Measurements from ENCODE around the gene TBX2.

TBX2 gene

DNA sequence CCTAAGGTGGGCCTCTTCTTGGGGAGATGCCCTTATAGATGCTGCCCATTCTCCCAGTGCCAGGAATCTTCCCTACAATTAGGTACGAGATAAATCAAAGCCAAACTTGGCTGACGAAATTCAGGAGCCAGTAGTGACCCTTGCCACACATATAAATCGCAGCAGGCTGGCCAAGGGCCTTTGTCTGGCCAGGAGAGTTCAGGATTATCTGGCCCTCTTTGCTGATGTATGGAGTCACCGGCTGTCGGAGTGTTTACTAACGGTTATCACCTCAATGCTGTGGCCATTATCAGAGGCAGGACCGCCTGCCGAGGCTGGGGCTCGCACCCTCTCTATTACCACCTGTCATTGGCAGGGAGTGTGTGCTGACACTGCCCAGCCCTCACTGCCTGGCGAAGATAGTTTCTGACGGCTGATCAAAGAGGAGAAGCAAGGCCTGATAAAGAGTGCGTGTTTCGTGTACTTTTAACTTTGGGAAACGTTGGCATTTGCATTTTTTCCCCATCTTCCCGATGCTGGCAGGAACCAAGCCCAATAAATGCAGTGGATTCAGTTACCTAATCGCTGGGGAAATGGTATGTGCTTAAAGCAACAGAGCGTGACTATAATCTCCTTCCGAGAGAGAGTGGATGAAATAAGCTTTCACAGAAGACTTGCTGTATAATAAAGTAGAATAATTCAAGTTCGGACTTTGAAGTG is 32.8 kb upstream of the TBX2 start:
- no peaks in the 10 kb centered on the region for H3K4me1 ChIP-seq (ENCODE audit: control insufficient read depth, insufficient read depth, low read length)
- no peaks in the 10 kb centered on the region for H3K9me3 ChIP-seq (ENCODE audit: control insufficient read depth, insufficient read depth, low read depth, low read length)
- no peak overlapping the region for H3K27ac ChIP-seq (ENCODE audit: extremely low read depth, low read depth, low read length)
- TF ChIP-seq OVOL3 (tag by site-specific recombination; IDR thresholded peaks at IDR 0.05) (no peak), TRIM28 (IDR thresholded peaks at IDR 0.05; ENCODE audit: borderline replicate concordance, low read length) (peak; percentile 63; the same call in 1 of the 2 replicates), TCF7L2 (IDR thresholded peaks at IDR 0.05; ENCODE audit: borderline replicate concordance, low read depth, low read length) (peak; percentile 33; the same call in 1 of the 2 replicates), ZSCAN30 (tag by site-specific recombination; IDR thresholded peaks at IDR 0.05) (no peak), KLF8 (tag by site-specific recombination; IDR thresholded peaks at IDR 0.05) (no peak), ZBTB20 (tag by site-specific recombination; IDR thresholded peaks at IDR 0.05) (no peak)
- H3K36me3 ChIP-seq (ENCODE audit: control insufficient read depth in 2 of 2, insufficient read depth in 1 of 2, low read length in 2 of 2), result no peaks in the 10 kb centered on the region
- POLR2A ChIA-PET, result interaction anchor here (0.6 to 1.2 kb wide), 2 partner anchors 10 to 496 kb away, joined by 3 read pairs; partner anchors contain the start of gene BRIP1
- no peak overlapping the region for H3K4me3 ChIP-seq (ENCODE audit: low read depth, low read length)
- CTCF ChIA-PET, result interaction anchor here (0.9 kb wide), 1 partner anchor 23 kb away, joined by 3 read pairs; no protein-coding TSS in a partner anchor

DNA sequence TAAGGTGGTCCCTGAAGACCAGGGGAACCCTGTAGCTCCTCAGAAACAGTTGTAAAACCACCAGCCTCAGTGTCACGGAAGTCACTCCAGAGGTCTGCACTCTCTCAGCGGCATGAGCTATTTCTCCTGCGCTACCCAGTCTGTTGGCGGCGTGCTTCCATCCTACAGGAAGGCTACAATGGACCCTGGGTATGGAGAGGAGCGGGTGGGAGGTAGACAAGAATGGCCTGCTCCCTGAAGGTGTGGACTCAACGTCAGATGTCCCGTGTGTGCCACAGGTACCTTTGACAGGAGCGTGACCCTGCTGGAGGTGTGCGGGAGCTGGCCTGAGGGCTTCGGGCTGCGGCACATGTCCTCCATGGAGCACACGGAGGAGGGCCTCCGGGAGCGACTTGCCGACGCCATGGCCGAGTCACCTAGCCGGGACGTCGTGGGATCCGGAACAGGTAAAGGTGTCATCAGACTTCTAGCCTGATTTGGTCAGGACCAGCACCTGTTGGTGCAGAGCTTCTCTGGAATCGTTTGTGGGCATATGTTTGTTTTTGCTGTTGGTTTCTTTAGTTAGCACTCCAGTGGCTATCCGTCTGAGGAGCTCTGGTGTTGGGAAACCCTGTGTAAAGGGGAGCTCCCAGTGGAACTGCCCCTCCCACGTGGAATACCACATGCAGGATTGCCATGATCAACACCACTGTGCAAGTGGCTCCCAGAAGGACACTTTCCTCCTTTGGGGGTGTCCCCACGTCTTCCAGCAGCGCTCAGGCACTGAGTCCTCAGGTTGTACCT is 31.4 kb upstream of the TBX2 start:
- Histone ChIP-seq H3K27ac (ENCODE audit: extremely low read depth, low read depth, low read length) (no peak overlapping the region), H3K9me3 (ENCODE audit: control insufficient read depth, insufficient read depth, low read depth, low read length) (no peaks in the 10 kb centered on the region), H3K4me3 (ENCODE audit: low read depth, low read length) (no peak overlapping the region), H3K36me3 (ENCODE audit: control insufficient read depth in 2 of 2, insufficient read depth in 1 of 2, low read length in 2 of 2) (no peaks in the 10 kb centered on the region), H3K4me1 (ENCODE audit: control insufficient read depth, insufficient read depth, low read length) (no peaks in the 10 kb centered on the region)
- ChIA-PET POLR2A (interaction anchor here (0.9 kb wide), 1 partner anchor 49 kb away, joined by 3 read pairs; no protein-coding TSS in a partner anchor), CTCF (interaction anchor here (0.6 to 1.4 kb wide), 3 partner anchors 9 to 1078 kb away, joined by 3 read pairs; no protein-coding TSS in a partner anchor)
- TF ChIP-seq SCRT2 (tag by site-specific recombination; IDR thresholded peaks at IDR 0.05) (peak; percentile 42; the same call in 1 of the 2 replicates), ZNF658 (tag by site-specific recombination; IDR thresholded peaks at IDR 0.05) (no peak), ZNF521 (tag by site-specific recombination; IDR thresholded peaks at IDR 0.05) (no peak), OSR2 (tag by site-specific recombination; IDR thresholded peaks at IDR 0.05) (no peak), ZNF843 (tag by site-specific recombination; IDR thresholded peaks at IDR 0.05) (no peak), ZNF623 (tag by site-specific recombination; IDR thresholded peaks at IDR 0.05) (no peak)

DNA sequence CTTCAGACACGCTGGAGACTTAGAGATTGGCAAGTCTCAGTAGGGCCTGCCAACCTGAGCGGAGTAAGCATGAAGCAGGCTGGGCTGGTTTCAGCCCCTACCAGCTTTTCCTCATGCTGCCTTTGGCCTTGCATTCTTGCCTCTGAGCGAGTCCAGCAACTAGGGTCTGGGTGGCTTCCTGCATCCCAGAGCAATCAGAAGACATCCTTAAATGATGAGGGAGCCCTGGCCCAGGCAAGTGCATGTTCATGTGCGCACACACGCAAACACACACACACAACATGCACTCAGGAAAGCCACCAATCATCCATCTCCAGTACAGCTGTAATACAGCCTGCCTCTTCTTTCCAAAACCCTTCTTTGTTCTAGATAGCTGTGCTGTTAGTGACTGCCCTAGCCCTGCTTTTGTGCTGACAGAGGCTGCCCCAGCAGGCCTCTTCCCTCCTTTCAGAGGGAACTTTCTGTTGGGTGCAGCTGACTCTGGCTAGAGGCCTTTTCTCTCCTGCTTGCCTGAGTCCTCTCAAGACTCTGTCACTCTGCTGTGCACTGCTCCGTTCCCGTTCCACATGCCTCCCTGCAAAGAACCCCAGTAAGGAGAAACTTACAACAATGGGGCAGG is 30.7 kb upstream of the TBX2 start:
- H3K27ac ChIP-seq (ENCODE audit: extremely low read depth, low read depth, low read length), result no peak overlapping the region
- no peaks in the 10 kb centered on the region for H3K9me3 ChIP-seq (ENCODE audit: control insufficient read depth, insufficient read depth, low read depth, low read length)
- ChIA-PET POLR2A (interaction anchor here (0.9 kb wide), 1 partner anchor 50 kb away, joined by 3 read pairs; no protein-coding TSS in a partner anchor), CTCF (interaction anchor here (1.4 kb wide), 1 partner anchor 10 kb away, joined by 3 read pairs; no protein-coding TSS in a partner anchor)
- H3K4me1 ChIP-seq (ENCODE audit: control insufficient read depth, insufficient read depth, low read length), result no peaks in the 10 kb centered on the region
- H3K4me3 ChIP-seq (ENCODE audit: low read depth, low read length), result no peak overlapping the region
- H3K36me3 ChIP-seq (ENCODE audit: control insufficient read depth in 2 of 2, insufficient read depth in 1 of 2, low read length in 2 of 2), result no peaks in the 10 kb centered on the region
- TF ChIP-seq, protein P1, sequence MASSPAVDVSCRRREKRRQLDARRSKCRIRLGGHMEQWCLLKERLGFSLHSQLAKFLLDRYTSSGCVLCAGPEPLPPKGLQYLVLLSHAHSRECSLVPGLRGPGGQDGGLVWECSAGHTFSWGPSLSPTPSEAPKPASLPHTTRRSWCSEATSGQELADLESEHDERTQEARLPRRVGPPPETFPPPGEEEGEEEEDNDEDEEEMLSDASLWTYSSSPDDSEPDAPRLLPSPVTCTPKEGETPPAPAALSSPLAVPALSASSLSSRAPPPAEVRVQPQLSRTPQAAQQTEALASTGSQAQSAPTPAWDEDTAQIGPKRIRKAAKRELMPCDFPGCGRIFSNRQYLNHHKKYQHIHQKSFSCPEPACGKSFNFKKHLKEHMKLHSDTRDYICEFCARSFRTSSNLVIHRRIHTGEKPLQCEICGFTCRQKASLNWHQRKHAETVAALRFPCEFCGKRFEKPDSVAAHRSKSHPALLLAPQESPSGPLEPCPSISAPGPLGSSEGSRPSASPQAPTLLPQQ (tag by site-specific recombination; IDR thresholded peaks at IDR 0.05), result no peak
- TF ChIP-seq ZNF112 (tag by site-specific recombination; IDR thresholded peaks at IDR 0.05) (no peak), ZNF311 (tag by site-specific recombination; IDR thresholded peaks at IDR 0.05; ENCODE audit: borderline replicate concordance) (no peak), RBAK (tag by site-specific recombination; IDR thresholded peaks at IDR 0.05) (no peak), ZNF169 (tag by site-specific recombination; IDR thresholded peaks at IDR 0.05) (no peak), ZNF530 (tag by site-specific recombination; IDR thresholded peaks at IDR 0.05; ENCODE audit: low read depth) (no peak), TRIM28 (IDR thresholded peaks at IDR 0.05; ENCODE audit: borderline replicate concordance, low read length) (no peak), ZNF10 (tag by site-specific recombination; IDR thresholded peaks at IDR 0.05) (no peak), MEIS1 (CRISPR knock-in tag; IDR thresholded peaks at IDR 0.05; ENCODE audit: borderline replicate concordance) (no peak), KLF9 (tag by site-specific recombination; IDR thresholded peaks at IDR 0.05; ENCODE audit: low read depth) (no peak), ZNF701 (tag by site-specific recombination; IDR thresholded peaks at IDR 0.05) (no peak), ZBTB20 (tag by site-specific recombination; IDR thresholded peaks at IDR 0.05) (no peak), GFI1B (tag by site-specific recombination; IDR thresholded peaks at IDR 0.05) (no peak), ZNF610 (tag by site-specific recombination; IDR thresholded peaks at IDR 0.05; ENCODE audit: borderline replicate concordance) (no peak), HOXC10 (CRISPR knock-in tag; IDR thresholded peaks at IDR 0.05) (no peak)
- TF ChIP-seq, protein P2, sequence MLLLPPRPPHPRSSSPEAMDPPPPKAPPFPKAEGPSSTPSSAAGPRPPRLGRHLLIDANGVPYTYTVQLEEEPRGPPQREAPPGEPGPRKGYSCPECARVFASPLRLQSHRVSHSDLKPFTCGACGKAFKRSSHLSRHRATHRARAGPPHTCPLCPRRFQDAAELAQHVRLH (tag by site-specific recombination; IDR thresholded peaks at IDR 0.05), result no peak
- TF ChIP-seq, protein P3, sequence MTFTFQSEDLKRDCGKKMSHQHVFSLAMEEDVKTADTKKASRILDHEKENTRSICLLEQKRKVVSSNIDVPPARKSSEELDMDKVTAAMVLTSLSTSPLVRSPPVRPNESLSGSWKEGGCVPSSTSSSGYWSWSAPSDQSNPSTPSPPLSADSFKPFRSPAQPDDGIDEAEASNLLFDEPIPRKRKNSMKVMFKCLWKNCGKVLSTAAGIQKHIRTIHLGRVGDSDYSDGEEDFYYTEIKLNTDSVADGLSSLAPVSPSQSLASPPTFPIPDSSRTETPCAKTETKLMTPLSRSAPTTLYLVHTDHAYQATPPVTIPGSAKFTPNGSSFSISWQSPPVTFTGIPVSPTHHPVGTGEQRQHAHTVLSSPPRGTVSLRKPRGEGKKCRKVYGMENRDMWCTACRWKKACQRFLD (tag by site-specific recombination; IDR thresholded peaks at IDR 0.05), result no peak
